ENCODE data around the gene MTMR2. TPM values are rescaled to one million over a fixed set of nuclear protein-coding genes. Genes with fewer than 3 reads are reported as not detected.

MTMR2 gene
- total and polyA plus RNA-seq, 2 donors (not counting 3 experiments of a cell fraction or from before 2014, with no cell fraction given): 19.5 to 49.5 TPM

DNA sequence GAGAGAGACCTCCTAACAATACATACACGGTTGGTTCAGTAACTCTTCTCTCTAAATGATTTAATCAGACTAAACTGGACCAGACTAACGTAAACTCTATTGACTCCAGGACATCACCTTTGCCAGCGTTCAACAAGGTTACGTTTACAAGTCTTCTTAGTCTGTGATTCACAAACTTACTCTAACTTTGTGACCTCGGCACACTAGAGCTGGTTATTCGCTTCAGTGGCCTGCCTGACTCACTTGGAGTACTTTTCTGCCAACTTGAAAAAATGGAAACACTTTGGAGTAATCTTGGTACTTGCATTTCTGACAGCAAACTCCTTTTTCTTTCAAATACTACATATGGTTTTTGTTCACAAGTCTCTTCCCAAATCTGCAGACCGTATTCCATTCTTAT, 26.2 kb downstream of the MTMR2 start:
- Histone ChIP-seq H4K20me1 (replicated peaks; ENCODE audit: control insufficient read depth, extremely low read depth, insufficient read depth, low read length) (peaks cover 4% of the 10 kb centered on the region), H3K4me1 (ENCODE audit: control insufficient read depth, extremely low read depth, insufficient read depth, low read length) (no peaks in the 10 kb centered on the region), H3K79me2 (ENCODE audit: control insufficient read depth, insufficient read depth, low read length) (peaks cover 67% of the 10 kb centered on the region), H3K36me3 (ENCODE audit: control insufficient read depth in 2 of 2, extremely low read depth in 1 of 2, insufficient read depth in 2 of 2, low read length in 2 of 2) (no peaks in the 10 kb centered on the region), H3K9me1 (replicated peaks; ENCODE audit: control insufficient read depth, extremely low read depth, insufficient read depth, low read length) (no peaks in the 10 kb centered on the region), H3K4me3 (replicated peaks in 1 of 3; ENCODE audit: insufficient read depth in 1 of 3, low read depth in 1 of 3, low read length in 3 of 3) (no peak overlapping the region), H3K9me3 (replicated peaks; ENCODE audit: control insufficient read depth, insufficient read depth, low read length) (no peaks in the 10 kb centered on the region), H3K27me3 (ENCODE audit: control insufficient read depth in 2 of 2, insufficient read depth in 2 of 2, low read length in 2 of 2) (no peaks in the 10 kb centered on the region), H3K27ac (ENCODE audit: insufficient read depth, low read depth, low read length) (no peak overlapping the region), H3K4me2 (ENCODE audit: insufficient read depth, low read length) (no peak overlapping the region), H3K9ac (replicated peaks; ENCODE audit: extremely low read depth, insufficient read depth, low read length) (no peak overlapping the region), H2AFZ (ENCODE audit: low read depth, low read length) (no peak overlapping the region)
- intact Hi-C loops (cut with micrococcal nuclease): no loop called here
- dilution Hi-C loops (cut with MboI; ENCODE audit: extremely low pct_ligation_motif_present, low sequenced_read_pairs): no loop called here
- ChIA-PET POLR2A (no interaction called here), CTCF (no interaction called here)
- DNase-seq (ENCODE audit: low read depth, low spot score): no peak
- FAIRE-seq: no peak
- BruUV-seq (replicated peaks): no TSS peak
- TF ChIP-seq, protein P1, sequence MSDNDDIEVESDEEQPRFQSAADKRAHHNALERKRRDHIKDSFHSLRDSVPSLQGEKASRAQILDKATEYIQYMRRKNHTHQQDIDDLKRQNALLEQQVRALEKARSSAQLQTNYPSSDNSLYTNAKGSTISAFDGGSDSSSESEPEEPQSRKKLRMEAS (IDR thresholded peaks at IDR 0.05; ENCODE audit: insufficient read depth, insufficient read length): no peak
- no peak for TF ChIP-seq POLR2AphosphoS5 (IDR thresholded peaks at IDR 0.05; ENCODE audit: insufficient read depth, low read depth, low read length)
- no peak for TF ChIP-seq FOS (IDR thresholded peaks at IDR 0.05; ENCODE audit: borderline replicate concordance, insufficient read depth, low read length)
- TF ChIP-seq JUN (IDR thresholded peaks at IDR 0.05; ENCODE audit: borderline replicate concordance, insufficient read depth, insufficient read length, low read depth): no peak
- no peak for TF ChIP-seq MYC (IDR thresholded peaks at IDR 0.05; ENCODE audit: low read depth, low read length)
- TF ChIP-seq, protein P2, sequence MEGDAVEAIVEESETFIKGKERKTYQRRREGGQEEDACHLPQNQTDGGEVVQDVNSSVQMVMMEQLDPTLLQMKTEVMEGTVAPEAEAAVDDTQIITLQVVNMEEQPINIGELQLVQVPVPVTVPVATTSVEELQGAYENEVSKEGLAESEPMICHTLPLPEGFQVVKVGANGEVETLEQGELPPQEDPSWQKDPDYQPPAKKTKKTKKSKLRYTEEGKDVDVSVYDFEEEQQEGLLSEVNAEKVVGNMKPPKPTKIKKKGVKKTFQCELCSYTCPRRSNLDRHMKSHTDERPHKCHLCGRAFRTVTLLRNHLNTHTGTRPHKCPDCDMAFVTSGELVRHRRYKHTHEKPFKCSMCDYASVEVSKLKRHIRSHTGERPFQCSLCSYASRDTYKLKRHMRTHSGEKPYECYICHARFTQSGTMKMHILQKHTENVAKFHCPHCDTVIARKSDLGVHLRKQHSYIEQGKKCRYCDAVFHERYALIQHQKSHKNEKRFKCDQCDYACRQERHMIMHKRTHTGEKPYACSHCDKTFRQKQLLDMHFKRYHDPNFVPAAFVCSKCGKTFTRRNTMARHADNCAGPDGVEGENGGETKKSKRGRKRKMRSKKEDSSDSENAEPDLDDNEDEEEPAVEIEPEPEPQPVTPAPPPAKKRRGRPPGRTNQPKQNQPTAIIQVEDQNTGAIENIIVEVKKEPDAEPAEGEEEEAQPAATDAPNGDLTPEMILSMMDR (IDR thresholded peaks at IDR 0.05; ENCODE audit: extremely low read depth in 1 of 2, insufficient read depth in 1 of 2, low read depth in 1 of 2, low read length in 2 of 2): no peak
- no peak for TF ChIP-seq EZH2 (IDR thresholded peaks at IDR 0.05; ENCODE audit: borderline replicate concordance, low read depth, low read length, severe bottlenecking)
- TF ChIP-seq GATA2 (IDR thresholded peaks at IDR 0.05; ENCODE audit: insufficient read depth, insufficient read length, low read depth, low read length): no peak
- no peak for TF ChIP-seq POLR2A (IDR thresholded peaks at IDR 0.05; ENCODE audit: low read depth, low read length)

All from endothelial cell of umbilical vein (primary cell).